GM21526 (cell line): ENCODE results near the gene SYDE2.
"Not testable (repeated sequence)": the region's sequence is repeated elsewhere in the genome, so short reads cannot be mapped to it uniquely, and the experiment has no call there.

Experiments
- ATAC-seq: cut with Tn5 transposase; IDR thresholded peaks from one replicate; pipeline ENCODE4 v1.9.1; 2021; ENCODE audit warnings: moderate library complexity; ENCODE audit not compliant: unreplicated experiment, low FRiP score

Gene SYDE2, protein sequence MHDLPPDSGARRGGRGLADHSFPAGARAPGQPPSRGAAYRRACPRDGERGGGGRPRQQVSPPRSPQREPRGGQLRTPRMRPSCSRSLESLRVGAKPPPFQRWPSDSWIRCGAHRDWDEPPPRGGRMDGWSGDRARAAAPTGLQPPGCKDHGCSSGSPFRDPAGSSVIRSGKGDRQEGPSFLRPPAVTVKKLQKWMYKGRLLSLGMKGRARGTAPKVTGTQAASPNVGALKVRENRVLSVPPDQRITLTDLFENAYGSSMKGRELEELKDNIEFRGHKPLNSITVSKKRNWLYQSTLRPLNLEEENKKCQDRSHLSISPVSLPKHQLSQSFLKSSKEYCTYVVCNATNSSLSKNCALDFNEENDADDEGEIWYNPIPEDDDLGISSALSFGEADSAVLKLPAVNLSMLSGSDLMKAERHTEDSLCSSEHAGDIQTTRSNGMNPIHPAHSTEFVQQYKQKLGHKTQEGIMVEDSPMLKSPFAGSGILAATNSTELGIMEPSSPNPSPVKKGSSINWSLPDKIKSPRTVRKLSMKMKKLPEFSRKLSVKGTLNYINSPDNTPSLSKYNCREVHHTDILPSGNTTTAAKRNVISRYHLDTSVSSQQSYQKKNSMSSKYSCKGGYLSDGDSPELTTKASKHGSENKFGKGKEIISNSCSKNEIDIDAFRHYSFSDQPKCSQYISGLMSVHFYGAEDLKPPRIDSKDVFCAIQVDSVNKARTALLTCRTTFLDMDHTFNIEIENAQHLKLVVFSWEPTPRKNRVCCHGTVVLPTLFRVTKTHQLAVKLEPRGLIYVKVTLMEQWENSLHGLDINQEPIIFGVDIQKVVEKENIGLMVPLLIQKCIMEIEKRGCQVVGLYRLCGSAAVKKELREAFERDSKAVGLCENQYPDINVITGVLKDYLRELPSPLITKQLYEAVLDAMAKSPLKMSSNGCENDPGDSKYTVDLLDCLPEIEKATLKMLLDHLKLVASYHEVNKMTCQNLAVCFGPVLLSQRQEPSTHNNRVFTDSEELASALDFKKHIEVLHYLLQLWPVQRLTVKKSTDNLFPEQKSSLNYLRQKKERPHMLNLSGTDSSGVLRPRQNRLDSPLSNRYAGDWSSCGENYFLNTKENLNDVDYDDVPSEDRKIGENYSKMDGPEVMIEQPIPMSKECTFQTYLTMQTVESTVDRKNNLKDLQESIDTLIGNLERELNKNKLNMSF

DNA sequence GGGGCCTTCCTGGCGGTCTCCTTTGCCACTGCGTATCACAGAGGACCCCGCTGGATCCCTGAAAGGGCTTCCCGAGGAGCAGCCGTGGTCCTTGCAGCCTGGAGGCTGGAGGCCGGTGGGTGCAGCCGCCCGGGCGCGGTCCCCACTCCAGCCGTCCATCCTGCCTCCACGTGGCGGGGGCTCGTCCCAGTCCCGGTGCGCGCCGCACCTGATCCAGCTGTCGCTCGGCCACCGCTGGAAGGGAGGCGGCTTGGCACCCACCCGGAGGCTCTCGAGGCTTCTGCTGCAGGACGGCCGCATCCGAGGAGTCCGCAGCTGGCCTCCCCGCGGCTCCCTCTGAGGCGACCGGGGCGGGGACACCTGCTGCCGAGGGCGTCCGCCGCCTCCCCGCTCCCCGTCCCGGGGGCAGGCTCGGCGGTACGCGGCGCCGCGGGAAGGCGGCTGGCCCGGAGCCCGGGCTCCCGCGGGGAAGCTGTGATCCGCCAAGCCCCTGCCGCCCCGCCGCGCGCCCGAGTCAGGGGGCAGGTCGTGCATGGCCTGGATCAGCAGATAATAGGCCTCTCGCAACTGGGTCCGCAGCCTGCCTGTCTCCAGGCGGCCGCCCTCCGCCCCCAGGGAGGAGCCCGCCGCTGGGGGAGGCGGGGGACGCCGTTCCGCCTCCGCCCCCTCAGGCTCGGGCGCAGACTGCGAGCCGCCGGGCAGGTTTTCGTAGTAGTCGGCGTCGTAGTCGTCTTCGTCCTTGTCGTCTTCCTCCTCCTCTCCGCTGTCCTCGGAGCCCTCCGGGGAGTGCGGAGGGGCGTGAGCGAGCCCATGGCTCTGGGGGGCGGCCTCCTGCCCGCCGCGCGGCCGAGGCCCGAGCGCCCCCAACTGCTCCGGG lies at the start of gene SYDE2:
Gene SYDE2 (minus strand): TSS at position 554 of the 877 bp plus-strand sequence. CDS start 20 bp downstream, at position 534.
- peak; percentile 81 for ATAC-seq

DNA sequence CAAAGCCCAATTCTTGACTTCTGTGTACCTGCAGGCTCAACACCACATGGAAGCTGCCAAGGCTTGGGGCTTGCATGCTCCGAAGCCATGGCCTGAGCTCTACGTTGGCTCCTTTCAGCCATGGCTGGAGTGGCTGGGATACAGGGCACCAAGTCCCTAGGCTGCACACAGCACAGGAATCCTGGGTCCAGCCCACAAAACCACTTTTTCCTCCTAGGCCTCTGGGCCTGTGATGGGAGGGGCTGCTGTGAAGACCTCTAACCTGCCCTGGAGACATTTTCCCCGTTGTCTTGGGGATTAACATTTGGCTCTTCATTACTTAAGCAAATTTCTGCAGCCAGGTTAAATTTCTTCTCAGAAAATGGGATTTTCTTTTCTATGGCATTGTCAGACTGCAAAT lies 48.2 kb upstream of the SYDE2 start:
- not testable (repeated sequence) for ATAC-seq

DNA sequence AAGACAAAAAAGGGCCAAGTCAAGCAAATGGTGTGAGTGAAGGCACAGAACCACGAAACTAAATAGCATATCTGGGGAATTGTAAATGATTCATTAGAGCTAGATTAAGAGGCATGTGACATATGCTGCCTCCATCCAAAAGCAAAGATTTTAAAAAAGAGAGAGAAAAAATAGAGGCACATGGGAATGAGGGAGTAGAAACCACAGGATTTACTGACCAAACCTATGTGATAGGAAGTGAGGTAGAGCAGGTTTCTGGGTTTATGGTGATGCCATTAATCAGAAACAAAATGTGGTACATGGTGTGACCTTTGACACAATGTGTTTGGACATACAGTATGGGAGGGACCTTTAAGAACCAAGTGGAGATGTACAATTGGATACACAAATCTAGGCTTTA lies 45.1 kb upstream of the SYDE2 start:
- no peak for ATAC-seq

DNA sequence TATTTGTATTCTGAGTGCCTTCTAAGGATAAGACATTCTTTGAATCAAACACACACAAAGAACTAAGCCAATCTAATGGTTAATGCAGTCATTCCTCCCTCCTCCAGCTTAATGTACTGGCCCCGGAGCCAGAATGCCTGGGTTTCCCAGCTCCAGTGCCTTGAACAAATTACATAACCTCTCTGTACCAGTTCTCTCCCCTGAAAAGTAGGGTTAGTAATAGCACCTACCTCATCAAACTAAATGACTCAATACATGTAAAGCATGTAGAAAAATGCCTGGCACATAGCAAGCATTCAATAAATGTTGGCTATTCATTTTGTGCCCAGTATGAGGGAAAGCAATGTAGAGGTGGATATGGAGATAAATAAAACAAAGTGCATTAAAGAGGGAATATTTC lies 44.6 kb upstream of the SYDE2 start:
- no peak for ATAC-seq

DNA sequence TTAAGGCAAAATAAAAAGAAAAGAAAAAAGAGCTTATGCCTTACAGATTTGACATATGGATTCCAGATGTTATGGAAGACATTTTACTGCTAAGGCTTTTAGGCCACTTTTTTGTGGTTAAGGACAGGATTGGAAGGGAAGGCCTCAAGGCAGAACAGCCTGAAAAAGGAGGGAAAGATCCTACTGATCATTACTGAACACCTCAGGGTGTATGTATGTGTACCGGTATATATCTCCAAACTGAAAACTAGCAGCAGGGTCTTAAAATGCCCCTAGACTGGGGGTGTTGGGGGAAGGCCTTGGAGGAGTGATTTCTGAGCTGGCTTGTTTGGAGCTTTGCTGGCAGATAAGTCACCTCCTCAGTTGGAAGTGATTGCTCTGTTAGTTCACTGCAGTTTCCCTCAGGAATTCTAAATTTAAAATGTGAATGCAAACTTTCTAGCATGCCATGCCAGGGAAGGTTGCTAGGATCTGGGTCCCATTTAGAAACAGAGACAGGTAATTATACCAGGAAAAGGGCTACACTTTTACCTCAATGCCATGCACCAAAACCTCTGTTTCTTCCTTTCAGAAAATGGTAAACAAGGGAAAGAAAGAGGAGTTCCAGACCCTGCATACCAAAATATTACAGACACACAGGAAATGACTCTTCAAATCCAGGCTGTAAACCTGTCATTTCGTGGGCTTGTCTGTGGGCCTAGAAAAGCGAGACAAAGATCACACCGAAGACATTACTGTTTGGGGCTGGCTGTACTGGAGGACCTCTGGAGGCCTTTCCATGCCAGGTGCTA lies 43.6 kb upstream of the SYDE2 start:
- no peak for ATAC-seq

DNA sequence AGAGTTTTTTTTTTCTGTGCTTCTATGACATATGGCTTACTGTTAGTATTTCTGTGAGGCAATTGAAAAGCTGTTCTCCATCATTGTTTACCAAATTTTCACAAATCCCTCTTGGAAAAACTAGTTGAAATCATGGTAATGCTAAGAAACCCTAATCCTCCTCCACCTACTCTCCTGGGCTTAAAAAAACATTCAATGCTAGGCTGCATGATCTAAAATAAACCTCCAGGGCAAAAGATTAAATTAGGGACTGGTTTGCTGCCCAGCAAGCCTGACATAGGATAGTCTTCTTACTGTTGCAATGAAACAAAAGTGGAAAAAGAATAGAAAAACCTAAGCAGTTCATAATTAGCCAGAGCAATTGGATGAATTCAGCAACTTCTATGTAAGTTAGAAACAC lies 42.6 kb upstream of the SYDE2 start:
- ATAC-seq = no peak

DNA sequence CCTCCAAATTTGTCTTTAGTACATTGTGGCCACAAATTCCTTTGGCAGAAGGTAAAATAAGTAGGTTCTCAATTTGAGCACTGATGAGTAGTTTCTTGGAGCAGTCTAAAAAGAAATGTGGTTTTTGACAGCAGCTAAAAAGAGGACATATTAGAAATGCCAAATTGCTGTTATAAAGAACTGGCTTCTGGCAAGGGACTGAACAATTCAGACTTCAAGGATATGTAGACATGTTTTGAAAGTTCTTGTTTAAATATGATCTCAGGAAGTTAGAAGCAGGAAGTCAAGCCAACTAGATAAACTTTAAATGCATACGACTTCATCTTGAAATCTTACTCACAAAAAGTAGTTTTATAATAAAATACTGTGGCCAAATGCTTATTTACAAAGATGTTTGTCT lies 39.8 kb upstream of the SYDE2 start:
- ATAC-seq = no peak

DNA sequence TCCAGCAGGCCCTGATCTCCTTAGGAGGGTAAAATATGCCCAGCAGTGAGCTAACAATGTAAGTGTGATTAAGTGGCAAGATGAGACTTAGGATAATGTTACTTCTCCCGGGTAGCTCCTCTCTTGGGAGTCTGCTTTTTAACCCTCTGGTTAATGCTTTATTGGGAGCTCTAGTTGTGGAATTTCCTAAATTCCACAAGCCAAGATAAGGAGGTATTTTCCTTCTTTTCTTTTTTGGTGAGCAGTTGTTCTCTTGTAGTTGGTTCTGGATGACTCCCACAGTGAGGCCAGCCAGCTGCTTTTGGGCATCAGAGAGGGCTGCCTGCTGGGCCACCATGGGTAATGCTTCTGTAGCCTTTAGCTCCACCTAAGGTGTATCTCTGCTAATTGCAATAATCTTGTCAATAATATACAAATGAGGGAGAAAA lies 39.4 kb upstream of the SYDE2 start:
- no peak for ATAC-seq

DNA sequence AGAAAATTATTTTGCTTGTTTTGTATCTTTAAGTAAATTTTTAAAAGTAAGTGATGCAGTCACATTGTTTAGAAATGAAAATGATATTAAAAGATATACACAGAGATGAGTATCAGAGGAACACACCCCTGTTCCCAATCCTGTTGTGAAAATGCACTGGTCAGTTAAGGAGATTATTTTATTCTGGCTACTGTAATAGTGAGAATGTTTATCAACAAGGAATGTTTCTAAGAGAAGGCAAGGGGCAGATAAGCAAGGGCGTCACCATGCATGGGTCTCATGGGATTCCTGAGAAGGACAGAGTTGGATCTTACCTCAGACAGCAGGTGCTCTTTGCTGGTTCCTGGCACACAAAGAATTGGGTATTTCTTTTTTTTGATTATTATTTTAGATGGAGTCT lies 36.8 kb upstream of the SYDE2 start:
- ATAC-seq = no peak

DNA sequence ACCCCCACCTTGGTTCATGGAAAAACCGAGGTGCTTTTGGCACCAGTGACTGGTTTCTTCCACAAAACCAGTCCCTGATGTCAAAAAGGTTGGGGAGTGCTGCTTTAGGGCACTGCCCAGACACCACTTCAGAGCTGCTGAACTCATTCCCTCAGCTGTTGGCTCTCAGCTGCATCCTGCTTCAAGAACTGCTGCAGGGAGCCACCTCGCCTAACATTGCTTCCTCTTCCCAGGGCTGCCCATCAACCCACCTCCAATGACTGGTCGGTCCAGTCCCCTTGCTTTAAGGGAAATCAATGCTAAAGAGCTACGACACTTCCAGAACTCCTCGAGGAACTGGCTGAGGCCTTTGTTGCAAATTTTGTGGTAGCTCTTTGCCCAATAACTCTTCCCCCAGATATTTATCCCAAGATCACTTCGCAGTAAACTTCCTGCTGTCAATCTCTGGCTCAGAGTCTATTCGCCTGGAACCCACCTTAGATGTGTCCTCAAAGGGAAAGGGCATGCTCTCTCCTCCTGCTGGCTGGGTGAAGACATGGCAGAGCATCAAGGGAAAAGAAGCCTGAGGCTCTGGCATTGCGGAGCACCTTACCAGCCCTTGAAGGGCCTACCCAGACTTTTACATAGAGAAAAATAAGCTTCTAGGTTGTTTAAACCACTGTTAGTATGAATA lies 29.6 kb upstream of the SYDE2 start:
- no peak for ATAC-seq

DNA sequence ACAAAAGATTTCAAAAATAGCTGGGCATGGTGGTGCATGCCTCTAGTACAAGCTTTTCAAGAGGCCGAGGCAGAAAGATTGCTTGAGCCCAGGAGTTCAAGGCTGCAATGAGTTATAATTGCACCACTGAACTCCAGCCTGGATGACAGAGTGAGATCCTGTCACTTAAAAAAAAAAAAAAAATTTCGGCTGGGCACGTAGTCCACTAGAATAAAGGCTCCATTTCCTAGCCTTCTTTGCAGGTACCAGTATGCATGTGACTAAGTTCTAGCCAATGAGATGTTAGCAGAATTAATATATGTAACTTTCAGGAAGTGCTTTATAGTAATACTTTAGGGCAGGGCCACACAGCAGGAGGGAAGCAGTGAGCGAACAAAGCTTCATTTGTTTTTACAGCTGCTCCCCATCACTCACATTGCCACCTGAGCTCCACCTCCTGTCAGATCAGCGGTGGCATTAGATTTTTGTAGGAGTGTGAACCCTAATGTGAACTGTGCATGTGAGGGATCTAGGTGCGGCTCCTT lies 28.8 kb upstream of the SYDE2 start:
- no peak for ATAC-seq

DNA sequence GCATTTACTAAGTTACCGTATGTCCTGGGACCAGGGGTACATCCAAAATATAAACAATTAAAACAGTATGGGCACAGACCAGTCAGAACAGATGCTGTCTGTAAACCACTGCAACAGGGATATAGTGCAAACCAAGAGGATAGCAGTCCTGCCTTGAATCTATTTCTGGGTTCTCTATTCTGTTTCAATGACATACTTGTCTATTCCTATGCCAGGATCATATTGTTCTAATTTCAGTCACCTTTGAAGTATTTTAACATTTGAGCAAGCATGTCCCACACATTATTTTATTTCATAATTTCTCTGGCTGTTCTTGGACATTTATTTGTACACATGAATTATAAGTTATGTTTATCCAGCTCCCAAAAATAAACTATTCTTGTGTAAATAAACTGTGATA lies 28.2 kb upstream of the SYDE2 start:
- ATAC-seq = no peak

DNA sequence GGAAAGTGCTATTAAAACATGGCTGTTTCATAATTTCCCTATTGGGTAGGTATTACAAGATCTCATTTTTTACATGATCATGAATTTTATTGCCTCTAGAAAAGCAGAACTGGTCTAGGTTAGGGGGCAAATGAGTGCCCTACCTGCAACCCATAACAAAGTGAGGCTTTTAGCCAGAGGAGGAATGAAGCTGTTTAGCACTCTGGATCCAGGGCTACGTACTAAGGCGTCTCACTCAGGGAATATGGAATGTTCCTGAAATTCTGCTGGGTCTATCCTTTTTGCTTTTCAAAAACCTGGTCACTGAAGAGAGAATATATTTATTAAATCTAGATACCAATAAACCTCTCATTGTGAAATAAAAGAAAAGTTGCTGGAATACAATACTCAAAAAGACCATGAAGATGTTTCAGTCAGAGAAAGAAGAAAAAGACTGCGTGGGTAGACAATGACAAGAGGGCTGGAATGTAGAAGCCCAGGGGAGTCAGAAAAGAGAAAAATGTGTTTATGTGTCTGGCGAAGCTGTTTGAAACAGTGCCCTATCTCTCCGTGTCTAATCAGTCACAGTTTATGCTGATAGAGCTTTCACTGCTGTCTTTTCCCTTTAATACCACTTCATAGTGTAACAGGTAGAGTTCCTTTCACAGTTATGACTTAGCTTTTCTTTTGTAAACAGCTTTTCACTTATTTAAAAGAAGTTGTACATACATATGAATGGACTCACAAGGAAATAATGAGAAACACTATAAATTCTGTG lies 25.0 kb upstream of the SYDE2 start:
- ATAC-seq = no peak

DNA sequence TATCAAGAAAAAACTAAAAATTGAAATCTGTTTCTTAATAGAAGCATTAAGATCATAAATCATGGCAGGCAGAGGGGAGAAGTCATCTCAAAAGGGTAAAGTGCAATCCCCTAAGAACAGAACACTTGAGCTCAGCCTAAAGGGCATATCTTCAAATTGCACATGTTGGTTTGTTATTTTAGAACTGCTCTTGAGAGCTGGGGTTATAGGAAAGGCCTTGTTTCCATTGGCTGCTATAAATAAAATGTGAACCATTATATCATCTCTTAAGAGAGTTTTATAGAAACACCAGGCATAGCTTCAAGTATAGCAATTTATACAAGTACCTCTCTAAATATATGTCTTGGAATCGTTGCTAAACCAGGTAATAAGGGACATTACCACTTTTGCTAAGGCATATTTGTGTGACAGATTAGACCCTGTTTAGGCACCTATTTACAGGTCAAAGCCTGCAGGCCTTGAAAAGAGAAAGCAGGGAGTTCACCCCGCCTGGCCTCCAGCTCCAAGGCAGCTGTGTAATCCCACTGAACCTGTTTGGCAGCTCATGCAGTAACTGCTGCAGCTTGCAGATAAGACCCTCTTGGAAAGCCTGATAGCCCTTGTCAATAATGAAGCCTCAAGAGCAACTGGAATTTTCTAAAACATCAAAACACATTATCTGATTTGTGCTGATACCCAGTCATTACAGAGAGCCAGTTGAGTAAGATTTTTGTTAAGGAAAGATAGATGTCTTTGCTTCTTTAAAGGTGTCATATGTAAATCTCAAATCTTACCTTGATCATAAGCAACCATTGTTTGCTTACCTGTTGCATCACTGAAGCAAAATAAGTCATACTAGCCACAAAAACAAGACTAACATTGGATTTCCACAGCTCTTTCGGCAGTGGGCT lies 24.2 kb upstream of the SYDE2 start:
- no peak for ATAC-seq

DNA sequence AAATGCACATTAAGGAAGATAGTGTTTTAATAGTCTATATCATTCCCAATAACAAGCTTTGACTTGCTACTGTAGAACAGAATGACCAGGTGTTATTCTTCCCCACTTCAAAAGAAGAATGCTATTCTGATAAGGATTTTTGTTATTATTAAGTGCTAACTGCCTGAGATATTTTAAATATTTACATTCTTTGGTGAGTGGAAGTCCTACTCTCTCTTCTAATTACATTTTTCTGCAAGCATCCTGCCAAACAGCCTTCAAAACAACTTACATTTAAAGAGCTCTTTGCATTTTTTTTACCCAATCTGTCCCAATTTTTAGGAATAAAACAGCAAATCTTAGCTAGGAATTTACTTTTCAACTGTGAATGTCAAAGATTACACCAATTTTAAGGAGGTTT lies 23.5 kb upstream of the SYDE2 start:
- ATAC-seq = no peak

DNA sequence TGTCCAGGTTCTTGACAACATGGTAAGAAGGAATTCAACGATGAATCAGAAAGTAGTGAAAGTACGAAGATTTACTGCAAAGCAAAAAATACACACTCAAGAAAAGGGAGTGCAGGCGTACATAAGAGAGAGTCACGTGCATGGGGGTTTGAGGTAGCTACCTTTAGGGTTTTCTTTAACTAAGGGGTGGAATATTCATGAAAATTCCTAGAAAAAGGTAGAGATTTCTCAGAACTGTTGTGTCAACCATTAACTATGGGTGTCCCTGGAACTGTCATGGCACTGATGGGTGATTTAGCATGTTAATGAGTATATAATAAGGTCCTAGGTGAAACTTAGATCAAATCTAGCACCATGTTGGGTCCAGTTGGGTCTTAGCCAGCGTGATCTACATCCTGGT lies 22.5 kb upstream of the SYDE2 start:
- ATAC-seq = no peak

DNA sequence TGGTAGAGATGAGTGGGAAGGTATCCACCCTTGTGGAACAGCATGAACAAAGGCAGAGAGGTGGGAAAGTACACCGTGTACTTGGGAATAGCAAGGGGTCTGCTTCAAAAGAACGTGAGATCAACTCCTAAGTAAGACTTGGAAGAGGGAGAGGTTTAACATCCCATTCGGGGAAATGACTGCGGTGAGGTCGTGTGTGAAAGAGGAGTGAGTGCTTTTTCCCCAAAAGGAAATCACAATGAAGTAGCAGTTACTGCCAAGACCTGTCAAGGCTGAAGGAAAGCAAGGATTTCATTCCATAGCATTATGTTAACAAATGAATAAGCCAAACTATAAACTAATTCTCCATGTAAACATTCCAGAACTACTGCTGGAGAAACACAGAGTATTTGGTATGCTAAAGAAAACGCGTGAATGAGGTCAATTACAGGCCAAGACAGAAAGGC lies 20.0 kb upstream of the SYDE2 start:
- ATAC-seq = no peak
